COLO829 (cell line): Measurements from ENCODE around the gene FSCN2.

Experiments used
- DNase-seq: peaks from one replicate; pipeline ENCODE4 v3.0.0; 2012; ENCODE audit warnings: low spot score

Gene FSCN2

DNA sequence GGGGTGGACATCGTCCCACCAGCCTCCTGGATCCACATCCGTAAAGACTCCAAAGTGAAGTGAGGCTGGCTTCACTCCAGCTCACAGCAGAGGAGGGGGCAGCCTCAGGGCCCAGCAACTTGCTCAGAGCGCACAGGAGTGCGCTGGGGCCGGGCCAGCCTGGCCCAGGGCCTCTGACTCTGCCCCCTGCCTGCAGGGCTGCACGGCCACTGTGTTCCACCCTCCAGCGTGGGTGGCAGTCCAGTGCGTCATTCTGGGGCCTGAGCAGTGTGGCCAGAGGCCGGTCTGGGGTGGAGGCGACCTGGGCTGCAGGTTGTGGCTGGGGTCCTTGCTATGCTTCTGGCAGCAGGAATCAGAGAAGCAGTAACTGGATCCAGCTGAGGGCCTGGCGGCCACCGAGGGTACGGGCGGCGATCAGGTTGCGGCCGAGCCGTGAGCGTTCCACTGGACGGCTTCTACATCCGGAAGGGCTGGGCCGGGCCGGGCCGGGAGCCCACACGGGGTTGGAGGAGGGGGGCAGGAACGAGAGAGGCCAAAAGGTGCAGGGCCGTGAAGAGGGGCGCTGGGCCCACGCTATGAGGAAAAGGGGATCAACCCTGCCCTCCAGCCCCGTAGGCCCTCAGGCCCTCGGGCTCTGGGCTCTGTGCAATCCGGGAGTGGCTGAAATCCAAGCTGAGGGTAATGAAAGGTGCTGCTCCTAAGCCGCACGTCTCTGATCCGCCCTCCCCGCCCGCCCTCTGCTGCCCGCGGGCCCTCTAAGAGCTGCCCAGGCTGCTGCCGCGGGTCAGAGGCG lies at the start of gene FSCN2:
Gene FSCN2 (plus strand): TSS at position 787 of the 793 bp plus-strand sequence. CDS start 155 bp downstream, outside the sequence.
- DNase-seq = no peak

DNA sequence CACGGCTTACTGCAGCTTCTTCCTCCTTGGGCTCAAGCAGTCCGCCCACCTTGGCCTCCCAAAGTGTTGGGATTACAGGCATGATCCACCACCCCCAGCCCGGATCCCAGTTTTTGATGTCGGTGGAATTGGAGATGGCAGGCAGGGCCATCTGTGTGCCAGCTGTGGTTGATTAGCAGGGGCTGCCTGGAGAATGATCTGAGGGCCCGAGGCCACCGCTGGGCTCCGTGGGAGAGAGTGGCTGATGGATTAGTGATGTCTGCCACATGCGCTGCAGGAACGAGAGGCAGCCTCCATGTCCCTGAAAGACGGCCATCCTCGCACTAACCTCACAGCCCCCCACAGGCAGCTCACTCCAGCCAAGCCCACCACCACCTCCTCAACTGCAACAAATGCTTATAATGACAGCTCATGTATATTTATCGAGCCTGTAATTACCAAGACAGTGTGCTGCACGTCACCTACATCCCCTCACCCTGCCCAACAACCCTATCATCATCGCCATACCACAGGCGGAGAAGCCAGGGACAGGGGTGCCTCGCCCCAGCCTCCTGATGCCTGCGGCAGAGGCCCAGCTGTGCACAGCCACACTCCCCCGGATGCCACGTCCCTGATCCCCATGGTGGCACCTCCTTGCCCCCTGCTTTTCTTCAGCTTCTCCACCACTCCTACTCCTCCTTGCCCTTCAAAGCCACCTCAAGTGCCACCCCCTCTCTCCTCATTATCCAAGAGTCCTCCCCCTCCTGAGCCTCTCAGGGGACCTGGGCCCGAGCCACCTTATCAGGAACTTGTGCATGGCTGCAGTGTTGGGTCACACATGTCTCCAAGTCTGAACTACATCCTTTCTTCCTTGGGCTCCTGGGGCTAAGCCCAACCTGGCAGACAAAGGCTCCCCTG lies 48.8 kb upstream of the FSCN2 start:
- no peak for DNase-seq

DNA sequence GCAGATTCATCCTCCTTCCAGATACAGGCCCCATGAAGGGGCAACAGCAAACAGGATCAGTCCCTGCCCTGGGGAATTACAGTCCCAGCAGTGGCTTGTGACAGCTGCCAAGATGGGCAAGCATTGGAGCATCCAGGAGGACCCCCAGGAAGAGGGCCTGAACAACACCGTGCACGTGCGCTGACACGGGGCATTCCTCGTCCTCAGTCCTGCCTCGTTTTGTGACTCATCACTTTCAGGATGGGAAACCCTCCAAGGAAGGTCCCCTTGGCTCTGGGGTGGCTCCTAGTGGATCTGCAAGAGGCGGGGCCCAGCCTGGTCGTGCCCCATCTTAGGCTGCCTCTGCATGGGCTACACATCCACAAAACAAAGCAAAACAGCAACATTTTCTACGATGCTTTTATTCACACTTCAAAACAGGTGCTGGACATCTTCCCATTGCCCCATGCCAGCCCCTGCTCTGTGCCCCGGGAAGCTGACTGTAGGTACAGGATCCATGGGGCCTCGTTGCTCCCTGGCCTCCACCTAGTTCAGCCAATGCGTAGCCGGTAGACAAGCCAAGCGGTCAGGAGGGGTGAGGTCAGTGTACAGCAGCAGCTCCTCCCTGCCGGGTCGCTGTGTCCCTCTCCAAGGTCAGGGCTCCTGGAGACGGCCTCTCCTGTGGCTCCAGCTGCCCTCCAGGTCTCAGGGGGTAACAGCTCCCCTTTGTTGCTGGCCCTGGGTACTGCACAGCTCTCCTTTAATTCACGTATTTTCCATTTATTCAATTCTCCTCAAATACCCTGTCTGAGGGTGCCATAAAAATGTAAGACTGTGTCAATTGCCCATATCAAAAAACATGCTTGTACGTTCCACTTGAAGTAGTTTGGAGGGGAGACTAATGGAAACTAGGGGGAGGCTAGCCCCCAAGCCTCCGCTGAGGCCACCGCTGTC lies 47.8 kb upstream of the FSCN2 start:
- DNase-seq = no peak

DNA sequence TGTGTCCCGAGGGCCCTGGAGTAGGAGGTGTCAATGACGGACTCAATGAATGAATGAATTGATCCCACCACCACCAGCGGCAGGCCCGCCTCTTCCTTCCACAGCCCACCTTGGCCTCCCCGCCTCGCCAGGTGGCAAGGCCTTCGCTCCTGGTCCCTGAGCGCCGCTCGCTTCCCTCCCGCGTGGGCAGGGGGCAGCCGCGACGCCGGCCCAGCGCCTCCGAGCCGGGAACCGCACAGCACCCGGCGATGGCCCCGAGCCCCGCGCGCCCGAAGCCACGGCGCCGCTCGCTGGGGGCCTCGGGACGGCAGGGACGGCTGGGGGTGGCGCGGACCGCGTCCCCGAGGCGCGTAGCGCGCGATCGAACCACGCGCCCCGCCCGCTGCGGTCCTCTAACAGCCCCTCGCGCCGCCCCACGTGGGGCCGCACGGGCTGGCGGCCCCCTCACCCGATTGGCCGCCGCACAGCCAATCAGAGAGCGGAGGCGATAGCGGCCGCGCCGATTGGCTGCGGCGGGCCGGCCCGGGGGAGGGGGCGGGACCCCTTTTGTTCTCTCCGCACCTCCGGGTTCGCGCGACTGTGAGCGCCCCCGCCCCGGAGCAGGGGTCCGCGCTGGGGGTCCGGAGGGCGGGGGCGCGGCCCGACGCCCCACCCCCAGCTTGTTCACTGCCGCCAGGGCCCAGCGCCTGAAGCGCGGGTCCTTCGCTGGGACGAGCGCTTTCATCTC lies 46.9 kb upstream of the FSCN2 start:
- peak; percentile 70 for DNase-seq

DNA sequence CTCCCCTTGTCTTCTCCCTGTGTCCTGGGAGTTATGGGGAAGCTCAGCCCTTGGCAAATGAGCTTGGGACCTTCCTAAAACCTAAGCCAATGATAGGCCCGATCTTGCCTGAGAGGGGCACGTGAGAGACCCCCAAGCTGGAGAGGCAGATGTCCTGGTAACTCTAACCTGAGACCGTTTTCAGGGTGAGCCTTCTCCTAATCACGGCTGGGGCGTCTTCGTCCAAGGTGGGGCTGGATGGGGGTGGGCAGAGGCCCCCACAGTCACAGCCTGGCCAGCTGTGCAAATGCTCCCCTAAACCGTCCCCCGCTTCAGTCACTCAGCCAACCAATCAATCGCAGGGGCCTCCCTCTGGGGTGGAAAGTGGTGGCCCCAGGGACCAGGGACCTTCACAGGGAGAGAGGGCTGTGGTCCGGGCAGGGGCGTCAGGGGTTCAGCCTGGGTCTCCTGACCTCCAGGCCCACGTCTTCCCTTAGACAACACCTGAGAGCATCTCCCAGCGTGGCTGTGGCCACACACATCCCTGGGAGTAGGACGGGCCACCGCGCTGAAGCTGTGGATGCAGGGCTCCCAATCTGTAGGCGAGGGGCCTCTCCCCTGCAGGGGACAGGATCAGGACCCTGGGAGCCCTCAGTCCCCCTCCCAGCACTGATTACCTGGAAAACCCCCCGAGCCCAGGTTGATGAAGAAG lies 46.2 kb upstream of the FSCN2 start:
- no peak for DNase-seq

DNA sequence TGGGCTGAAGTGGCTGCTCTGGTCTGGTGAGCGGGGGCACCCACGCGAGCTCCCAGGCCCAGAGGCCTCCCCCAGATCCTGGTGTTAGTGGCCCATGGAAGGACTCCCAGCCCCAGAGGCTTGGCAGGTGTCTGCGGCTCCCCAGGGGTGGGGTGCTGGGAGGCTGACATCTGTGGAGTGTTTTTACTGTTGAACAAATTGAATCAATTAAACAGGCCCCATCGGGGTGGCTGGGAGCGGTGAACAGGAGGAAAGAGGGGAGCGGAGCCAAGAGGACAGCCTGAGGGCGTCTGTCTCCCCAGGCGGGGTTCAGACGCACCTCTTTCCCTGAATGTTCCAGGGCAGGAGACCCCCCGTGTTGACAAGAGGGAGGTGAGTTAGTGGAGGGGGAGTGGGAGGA lies 45.5 kb upstream of the FSCN2 start:
- DNase-seq = no peak

DNA sequence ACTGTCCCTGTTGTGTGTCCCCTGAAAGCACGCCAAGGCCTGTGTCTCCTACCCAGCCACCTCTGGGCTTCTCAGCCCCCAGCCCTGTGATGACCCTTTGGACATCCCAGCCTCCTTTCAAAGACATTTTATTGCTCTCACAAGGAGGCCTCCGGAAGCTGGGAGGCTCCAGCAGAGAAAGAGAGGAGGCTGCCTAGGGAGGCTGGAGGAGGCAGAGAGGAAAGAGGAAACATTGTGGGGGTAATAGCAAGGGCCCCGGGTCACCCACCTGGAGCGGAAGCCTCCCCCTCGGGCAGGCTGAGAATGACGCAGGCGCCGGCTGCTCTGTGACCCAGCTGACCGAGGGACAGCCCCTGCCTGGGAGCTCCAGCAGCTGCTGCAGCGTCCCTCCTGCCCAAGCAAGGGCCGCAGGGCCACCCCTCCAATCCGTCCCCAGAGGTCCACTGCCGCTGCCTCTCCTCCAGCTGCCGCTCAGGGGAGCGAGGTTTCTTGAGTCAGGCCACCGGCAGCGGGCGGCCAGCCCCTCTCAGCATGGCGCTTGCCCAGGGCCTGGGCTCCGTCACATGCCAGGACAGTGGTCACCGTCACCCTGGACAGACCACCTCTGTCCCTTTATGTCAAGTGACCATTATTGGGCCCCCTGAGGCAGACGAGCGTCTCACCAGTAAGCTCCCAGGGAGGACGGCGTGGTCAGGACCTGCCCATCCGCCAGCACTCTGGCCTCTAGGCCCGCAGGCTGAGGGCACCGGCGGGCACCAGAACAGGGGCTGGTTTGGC lies 44.9 kb upstream of the FSCN2 start:
- DNase-seq = no peak

GRCh38 chr17:81483862-81484194 lies 44.3 kb upstream of the FSCN2 start:
- no peak for DNase-seq

DNA sequence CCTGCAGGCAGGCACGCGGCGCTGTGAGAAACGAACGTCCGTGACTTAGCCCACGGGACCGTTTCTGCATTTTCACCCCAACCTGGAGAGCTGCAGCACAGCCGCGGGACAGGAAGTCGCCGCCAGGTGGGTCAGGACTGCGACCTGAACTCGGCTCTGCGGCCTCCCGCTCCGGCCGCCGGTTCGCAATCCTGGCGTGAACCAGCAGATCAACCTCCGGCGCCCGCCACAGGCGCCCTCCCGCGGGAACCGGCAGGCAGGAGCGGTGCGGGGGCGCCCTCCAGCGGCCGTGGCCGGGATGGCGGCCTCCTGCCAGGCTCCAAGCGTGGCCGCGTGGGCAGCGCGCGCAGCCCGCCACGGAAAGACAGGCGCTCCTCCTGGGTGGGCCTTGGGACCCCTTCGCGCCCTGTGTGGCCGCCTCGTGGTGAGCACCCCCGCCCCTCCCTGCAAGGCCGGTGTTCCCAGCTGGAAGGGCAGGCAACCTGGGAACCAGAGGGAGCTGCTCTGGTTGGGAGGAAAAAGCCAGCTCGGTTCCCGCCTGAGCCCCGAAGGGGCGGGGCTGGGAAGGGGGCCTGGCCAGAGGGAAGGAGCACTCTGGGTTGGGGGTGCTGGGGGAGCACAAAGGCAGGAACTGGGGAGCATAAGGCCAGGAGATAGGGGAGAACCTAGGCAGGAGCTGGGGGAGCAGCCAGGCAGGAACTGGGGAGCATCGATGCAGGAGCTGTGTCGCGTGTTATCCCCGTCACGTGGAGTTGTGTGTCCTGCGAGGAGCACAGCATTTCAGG lies 43.8 kb upstream of the FSCN2 start:
- DNase-seq = peak; percentile 58

GRCh38 chr17:81486199-81486810 lies 41.9 kb upstream of the FSCN2 start:
- no peak for DNase-seq

DNA sequence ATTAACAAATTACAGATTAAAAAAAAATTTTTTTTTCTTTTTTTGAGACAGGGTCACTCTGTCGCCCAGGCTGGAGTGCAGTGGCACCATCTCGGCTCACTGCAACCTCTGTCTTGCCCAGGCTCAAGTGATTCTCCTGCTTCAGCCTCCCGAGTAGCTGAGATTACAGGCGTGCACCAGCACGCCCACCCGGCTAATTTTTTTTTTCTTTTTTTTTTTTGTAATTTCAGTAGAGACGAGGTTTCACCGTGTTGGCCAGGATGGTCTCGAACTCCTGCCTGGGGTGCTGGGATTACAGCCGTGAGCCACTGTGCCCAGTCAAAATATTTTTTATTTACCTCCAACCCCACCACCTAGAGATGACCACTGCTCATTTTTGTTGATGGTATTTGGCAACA lies 41.1 kb upstream of the FSCN2 start:
- no peak for DNase-seq

DNA sequence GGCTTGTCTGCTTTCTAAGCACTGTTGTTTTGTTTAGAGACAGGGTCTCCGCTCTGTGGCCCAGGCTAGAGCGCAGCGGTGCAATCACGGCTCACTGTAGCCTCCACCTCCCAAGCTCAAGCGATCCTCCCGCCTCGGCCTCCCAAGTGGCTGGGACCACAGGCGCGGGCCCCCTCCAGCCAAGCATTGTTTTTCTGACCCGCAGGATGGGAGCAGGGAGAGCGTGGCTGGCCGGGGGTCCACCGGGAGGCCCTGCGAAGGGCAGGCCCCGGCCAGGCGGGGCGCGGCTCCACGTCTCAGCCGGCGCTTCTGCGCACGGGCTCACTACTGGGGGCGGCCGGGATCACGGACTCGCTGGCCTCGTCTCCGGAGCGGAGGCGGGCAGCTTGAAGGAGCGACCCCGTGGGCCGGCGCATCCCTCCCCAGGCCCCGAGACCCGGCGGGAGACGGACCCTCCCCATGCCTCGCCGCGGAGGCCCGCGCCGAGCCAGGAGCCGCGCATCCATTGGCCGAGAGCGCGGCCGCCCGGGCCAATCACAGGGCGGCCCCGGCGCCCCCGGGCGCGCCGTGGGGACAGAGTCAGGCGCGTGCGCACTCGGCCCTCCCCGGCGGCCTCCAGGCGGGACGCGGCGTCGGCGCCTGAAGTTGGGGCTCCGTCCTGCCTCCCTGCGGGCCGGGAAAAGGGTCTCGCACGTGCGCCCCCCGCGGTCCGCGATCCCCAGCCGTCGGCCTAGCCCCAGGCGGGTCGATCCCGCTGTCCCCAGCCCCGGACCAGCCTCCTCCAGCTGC lies 40.5 kb upstream of the FSCN2 start:
- peak; percentile 82 for DNase-seq

DNA sequence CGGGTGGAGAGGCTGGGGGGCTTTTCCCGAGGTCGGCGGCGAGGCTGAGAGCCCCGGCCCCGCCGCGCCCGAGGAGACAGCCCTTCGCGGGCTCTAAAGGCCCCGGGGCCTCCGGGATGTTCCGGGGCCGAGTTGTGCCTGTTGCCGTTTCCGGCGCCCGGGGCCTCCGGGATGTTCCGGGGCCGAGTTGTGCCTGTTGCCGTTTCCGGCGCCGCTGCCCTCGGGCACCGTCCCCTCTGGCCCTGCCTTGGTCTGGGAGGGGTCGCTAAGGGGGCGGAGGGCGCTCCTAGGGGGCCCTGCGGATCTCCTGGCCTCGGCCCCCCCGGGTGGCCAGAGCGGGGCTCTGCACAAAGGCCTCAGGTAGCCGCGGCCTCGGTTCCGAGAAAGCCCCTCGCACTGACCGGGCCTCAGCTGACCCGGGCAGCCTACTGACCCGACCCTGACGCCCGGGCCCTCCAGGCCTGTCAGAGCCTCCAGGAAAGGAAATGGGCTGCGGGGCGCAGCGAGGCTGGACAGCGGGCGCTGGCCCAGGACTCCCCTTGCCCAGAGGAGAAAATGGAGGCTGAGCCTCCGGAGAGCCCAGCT lies 39.8 kb upstream of the FSCN2 start:
- DNase-seq = no peak

GRCh38 chr17:81489012-81489997 lies 38.9 kb upstream of the FSCN2 start:
- DNase-seq = no peak

GRCh38 chr17:81489998-81490992 lies 37.9 kb upstream of the FSCN2 start:
- no peak for DNase-seq
